ENCODE data around the gene HS3ST5.

Gene HS3ST5

DNA sequence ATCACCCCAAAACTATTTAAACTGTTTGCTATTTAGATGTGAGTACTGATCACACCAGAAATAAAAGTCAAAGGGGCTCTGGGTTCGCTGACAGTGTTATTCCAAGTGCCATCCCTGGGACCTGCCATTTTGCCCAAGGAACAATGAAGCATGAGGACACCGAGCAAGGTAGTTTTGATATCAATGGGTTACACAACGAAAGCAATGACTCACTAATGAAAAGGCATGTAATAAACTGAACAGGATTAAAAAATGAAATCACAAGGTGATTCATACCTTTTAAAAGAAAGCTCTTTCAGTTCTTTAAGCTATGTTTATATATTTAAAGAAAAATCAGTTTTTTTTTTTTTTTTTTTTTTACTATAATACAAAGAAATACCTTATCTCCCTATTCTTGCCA, 102.0 kb downstream of the HS3ST5 start:
- no peak overlapping the region for H3K4me3 ChIP-seq (ENCODE audit: insufficient read depth, low read length, poor library complexity, severe bottlenecking)
- H4K20me1 ChIP-seq (ENCODE audit: low read depth, low read length), result no peaks in the 10 kb centered on the region
- H3K36me3 ChIP-seq (ENCODE audit: low read length), result no peaks in the 10 kb centered on the region
- H3K27ac ChIP-seq (ENCODE audit: low read depth, low read length), result no peak overlapping the region
- H3K79me2 ChIP-seq (ENCODE audit: insufficient read depth, low read length), result no peaks in the 10 kb centered on the region
- H3K9me3 ChIP-seq (ENCODE audit: insufficient read depth, low read length), result no peaks in the 10 kb centered on the region
- H3K27me3 ChIP-seq (ENCODE audit: low read length), result no peaks in the 10 kb centered on the region
- H3K4me2 ChIP-seq (ENCODE audit: low read depth, low read length, poor library complexity, severe bottlenecking), result no peak overlapping the region
- no peak overlapping the region for H2AFZ ChIP-seq (ENCODE audit: low read depth, low read length, severe bottlenecking)
- no peak for TF ChIP-seq EZH2phosphoT487 (conservative IDR thresholded peaks at IDR 0.05; ENCODE audit: low read length)
- TF ChIP-seq, protein P1, sequence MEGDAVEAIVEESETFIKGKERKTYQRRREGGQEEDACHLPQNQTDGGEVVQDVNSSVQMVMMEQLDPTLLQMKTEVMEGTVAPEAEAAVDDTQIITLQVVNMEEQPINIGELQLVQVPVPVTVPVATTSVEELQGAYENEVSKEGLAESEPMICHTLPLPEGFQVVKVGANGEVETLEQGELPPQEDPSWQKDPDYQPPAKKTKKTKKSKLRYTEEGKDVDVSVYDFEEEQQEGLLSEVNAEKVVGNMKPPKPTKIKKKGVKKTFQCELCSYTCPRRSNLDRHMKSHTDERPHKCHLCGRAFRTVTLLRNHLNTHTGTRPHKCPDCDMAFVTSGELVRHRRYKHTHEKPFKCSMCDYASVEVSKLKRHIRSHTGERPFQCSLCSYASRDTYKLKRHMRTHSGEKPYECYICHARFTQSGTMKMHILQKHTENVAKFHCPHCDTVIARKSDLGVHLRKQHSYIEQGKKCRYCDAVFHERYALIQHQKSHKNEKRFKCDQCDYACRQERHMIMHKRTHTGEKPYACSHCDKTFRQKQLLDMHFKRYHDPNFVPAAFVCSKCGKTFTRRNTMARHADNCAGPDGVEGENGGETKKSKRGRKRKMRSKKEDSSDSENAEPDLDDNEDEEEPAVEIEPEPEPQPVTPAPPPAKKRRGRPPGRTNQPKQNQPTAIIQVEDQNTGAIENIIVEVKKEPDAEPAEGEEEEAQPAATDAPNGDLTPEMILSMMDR (IDR thresholded peaks at IDR 0.05; ENCODE audit: insufficient read depth, low read length, poor library complexity, severe bottlenecking), result no peak
- no peaks in the 10 kb centered on the region for H3F3A ChIP-seq (ENCODE audit: insufficient read depth)
- H3K9ac ChIP-seq (ENCODE audit: low read length), result no peak overlapping the region
- H3K9me2 ChIP-seq (replicated peaks; ENCODE audit: insufficient read depth, low read length), result no peaks in the 10 kb centered on the region

DNA sequence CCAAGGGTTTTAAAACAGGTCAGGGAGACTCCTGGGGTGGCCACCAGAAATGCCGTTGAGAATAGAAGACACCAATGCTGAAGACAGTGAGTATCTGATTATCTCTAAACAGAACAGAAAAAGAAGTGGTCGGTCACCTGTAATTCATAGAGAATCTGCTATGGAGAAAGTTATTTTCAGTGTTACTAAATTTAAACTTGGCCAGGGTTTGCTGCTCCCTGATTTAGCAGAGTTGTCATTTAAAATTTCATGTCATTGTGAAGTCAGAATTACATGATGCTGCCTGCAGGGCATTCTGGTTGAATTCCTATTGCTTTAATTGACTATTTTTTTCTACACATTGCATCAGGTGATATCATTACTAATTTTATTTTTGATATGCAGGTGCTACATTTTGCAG, 114.1 kb downstream of the HS3ST5 start:
- Histone ChIP-seq H3K4me2 (ENCODE audit: low read depth, low read length, poor library complexity, severe bottlenecking) (no peak overlapping the region), H3K9ac (ENCODE audit: low read length) (no peak overlapping the region), H3K9me2 (replicated peaks; ENCODE audit: insufficient read depth, low read length) (no peaks in the 10 kb centered on the region), H3K4me3 (ENCODE audit: insufficient read depth, low read length, poor library complexity, severe bottlenecking) (no peak overlapping the region), H3K27ac (ENCODE audit: low read depth, low read length) (no peak overlapping the region), H3K79me2 (ENCODE audit: insufficient read depth, low read length) (no peaks in the 10 kb centered on the region), H3K27me3 (ENCODE audit: low read length) (no peaks in the 10 kb centered on the region), H4K20me1 (ENCODE audit: low read depth, low read length) (no peaks in the 10 kb centered on the region), H3K9me3 (ENCODE audit: insufficient read depth, low read length) (no peaks in the 10 kb centered on the region), H3F3A (ENCODE audit: insufficient read depth) (no peaks in the 10 kb centered on the region), H3K36me3 (ENCODE audit: low read length) (no peaks in the 10 kb centered on the region), H2AFZ (ENCODE audit: low read depth, low read length, severe bottlenecking) (no peak overlapping the region)
- TF ChIP-seq, protein P1 (IDR thresholded peaks at IDR 0.05; ENCODE audit: insufficient read depth, low read length, poor library complexity, severe bottlenecking), result no peak
- no peak for TF ChIP-seq EZH2phosphoT487 (conservative IDR thresholded peaks at IDR 0.05; ENCODE audit: low read length)

DNA sequence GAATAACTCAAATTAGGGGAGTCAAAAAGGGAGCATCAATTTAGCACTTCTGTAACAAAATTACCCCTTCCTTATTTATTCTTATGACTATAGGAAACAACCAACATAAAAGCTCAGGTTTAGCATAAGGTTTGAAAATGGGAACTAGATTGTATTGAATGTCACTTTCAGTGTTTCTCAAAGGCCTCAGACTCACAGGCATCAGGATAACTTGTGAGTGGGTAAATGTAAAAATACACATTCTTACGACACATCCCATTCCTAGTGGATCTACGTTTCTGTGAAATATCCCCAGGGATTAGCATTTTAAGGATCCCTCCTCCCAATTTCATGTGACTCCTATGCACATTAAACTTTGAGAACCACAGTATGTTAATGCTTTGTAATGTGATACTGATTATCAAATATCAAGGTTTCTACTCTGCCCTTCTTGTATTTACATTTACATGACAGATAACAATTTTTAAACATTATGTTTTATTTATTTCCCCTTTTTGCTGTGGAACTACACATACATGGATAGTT, 114.8 kb downstream of the HS3ST5 start:
- no peak for TF ChIP-seq EZH2phosphoT487 (conservative IDR thresholded peaks at IDR 0.05; ENCODE audit: low read length)
- TF ChIP-seq, protein P1 (IDR thresholded peaks at IDR 0.05; ENCODE audit: insufficient read depth, low read length, poor library complexity, severe bottlenecking), result no peak
- H3K79me2 ChIP-seq (ENCODE audit: insufficient read depth, low read length), result no peaks in the 10 kb centered on the region
- H3K27me3 ChIP-seq (ENCODE audit: low read length), result no peaks in the 10 kb centered on the region
- H3K4me3 ChIP-seq (ENCODE audit: insufficient read depth, low read length, poor library complexity, severe bottlenecking), result no peak overlapping the region
- no peak overlapping the region for H3K27ac ChIP-seq (ENCODE audit: low read depth, low read length)
- no peak overlapping the region for H2AFZ ChIP-seq (ENCODE audit: low read depth, low read length, severe bottlenecking)
- no peaks in the 10 kb centered on the region for H4K20me1 ChIP-seq (ENCODE audit: low read depth, low read length)
- H3K9me3 ChIP-seq (ENCODE audit: insufficient read depth, low read length), result no peaks in the 10 kb centered on the region
- H3K9ac ChIP-seq (ENCODE audit: low read length), result no peak overlapping the region
- H3K9me2 ChIP-seq (replicated peaks; ENCODE audit: insufficient read depth, low read length), result no peaks in the 10 kb centered on the region
- H3F3A ChIP-seq (ENCODE audit: insufficient read depth), result no peaks in the 10 kb centered on the region
- no peaks in the 10 kb centered on the region for H3K36me3 ChIP-seq (ENCODE audit: low read length)
- H3K4me2 ChIP-seq (ENCODE audit: low read depth, low read length, poor library complexity, severe bottlenecking), result no peak overlapping the region

Measured in SU-DHL-6 (cell line).